HG03175 (cell line): ENCODE measurements around the gene MACROD2.

Experiments used
- ATAC-seq: cut with Tn5 transposase; IDR thresholded peaks from one replicate; pipeline ENCODE4 v1.9.1; 2021; ENCODE audit warnings: mild to moderate bottlenecking, moderate library complexity; ENCODE audit not compliant: unreplicated experiment

MACROD2 gene

DNA sequence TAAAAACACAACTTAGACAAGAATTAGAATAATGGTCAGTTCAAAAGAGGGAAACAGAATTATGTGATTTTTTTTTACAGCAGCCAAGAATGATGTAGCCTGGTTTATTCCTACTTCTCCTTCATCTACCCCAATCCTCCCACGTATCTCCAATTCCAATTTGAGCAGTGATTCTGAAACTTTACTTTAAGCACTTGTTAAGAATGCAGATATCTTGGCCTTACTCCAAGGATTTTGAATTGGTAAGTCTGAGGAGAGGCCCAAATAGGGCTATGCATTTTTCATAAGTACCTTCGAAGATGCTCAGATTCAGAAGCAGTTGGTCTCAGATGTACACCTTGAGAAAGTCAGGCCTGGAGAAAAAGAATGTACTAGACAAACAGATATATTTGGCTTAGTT is 575.5 kb downstream of the MACROD2 start:
- ATAC-seq = no peak

DNA sequence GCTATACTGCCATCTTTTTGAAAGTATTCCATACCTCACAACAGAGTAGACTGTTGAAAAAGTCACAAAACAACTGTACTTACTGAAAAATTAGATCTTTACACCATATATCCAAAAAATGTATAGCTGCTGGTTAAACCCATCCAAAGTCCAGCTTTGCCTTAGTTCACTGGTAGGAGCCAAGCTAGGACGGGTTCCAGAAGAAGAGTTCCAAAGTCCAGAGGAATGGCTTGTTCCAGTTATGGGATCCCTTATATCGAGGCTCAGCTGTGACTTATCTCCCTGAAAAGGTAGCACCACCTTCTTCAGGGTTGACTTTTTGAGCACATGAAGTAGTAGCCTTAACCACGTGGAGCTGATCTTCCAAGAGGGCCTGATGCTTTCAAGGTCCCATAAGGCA is 578.4 kb downstream of the MACROD2 start:
- ATAC-seq = no peak

DNA sequence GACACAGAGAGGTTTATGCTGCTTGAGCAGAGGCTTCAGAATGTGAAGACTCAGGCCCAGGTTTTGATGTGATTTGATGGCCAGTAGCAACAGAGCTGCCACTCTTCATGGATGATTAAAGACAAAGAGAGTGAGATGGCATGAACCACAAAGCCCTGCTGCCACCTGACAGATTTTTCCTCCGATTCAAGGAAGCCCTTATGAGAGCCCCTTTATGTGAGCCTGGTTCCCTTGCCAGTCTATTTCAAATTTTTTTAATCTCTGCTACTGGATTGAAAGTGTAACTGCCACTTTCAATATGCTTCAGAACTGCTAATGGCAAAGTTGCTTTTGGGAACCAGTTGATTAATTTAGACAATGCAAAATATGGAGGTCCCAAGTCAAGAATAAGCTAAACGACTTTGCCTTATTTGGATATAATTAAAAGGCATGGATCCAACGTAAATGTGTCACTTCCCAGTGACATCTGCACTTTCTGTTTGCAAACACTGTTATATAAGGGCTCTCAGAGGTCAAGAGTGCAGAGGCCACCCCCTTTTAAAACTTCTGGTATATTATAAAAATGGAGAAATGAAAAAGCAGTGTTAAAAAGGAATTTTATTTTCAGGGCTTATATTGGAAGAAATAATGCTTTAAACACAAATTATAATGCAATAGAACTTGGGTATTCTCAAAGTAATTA is 581.0 kb downstream of the MACROD2 start:
- no peak for ATAC-seq

DNA sequence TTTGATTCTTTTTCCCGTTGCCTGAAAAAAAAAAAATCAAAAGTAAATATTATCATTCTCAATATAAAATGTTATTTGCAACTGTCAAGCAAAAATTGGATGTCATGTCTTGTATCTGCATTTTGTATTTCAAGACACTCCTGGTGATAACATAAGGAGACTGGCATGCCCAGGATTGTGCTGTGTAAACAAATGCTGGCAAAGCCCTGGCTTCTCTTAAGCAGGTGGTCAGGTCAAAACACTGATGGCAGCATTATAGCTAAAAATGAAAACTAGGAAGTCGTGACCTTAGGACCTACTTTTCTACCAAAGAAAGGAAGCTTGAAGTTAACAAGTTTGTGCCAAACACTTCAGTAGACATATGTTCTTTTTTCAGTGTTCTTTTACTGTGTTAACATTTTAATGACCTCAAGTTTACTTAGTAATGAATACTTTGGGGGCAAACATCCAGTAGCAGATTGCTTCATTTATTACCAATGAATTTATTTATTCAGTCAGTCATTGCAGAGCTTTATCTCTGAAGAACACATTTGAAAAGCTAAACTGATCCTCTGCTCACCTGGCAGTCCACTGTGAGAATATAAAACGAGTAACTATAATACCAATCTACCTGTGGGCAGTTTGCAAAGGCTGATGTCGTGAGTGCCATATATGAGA is 585.2 kb downstream of the MACROD2 start:
- ATAC-seq = no peak

DNA sequence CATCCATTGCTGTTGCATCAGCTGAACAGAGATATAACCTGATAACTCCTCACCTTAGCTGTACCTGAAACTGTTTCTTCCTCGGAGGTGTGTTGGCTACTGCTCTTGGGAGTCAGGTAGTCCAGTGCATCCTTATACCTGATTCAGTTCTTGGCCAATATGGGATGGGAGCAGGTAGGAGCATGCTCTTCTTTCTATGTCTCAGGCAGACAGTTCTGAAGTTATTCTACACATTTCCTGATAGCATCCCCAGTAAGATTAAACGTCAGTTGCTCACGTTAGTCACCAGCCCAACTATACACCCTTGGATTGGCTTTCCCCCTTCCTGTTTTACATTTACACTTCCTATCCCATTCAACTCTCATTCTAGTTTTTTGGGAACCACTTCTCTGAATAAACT is 586.4 kb downstream of the MACROD2 start:
- no peak for ATAC-seq

DNA sequence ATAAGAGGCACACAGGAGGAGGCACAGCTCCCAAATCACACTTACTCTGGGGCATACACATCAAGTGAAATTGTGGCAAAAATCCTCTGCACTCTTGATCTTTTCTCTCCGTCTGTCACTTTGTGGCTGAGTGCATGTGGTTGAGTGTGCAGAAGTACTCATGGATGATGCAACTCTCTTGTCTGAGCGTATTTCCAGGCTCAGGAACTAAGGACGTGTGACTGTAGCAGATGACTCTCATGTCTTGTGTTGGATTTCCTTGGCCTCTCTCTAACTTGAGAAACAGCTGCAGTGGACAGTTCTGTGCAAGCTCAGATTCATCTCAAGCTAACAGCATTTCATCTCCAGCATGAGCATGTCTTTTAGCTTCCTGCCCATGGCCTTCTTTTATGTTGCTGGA is 587.5 kb downstream of the MACROD2 start:
- ATAC-seq = no peak

DNA sequence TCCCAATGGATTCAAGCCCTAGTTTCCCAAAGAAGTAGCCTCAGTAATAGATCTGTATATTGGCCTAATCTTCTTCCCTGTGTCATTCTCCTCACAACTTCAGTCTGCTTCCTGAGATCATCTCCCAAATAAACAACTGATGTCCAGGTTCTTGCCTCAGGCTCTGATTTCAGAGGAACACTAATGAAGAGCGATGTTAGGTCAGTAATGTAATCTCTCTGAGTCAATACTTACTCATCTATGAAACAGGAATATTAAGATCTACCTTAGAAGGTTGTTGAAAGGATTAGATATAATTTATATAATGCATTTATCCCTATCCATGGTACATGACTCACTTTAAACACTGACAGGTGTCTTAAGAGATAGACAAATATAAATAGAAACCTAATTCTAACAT is 588.1 kb downstream of the MACROD2 start:
- no peak for ATAC-seq

DNA sequence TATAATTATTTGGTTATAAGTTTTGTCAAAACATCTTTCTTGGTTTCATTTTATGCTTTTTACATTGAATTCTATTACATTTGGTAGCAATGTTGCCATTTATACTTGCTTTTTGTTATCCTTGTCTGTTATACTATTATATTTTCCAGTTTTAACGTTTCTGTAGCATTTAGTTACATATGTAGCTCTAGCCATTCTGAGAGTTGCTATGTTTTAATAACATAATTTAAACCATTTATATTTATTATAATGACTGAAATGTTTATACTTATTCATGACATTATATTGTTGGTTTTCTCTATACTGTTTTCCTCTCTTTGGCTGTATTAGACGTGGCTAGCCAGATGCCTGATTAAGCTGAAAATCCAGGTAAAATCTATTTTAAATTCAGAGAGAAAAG is 594.1 kb downstream of the MACROD2 start:
- ATAC-seq = no peak

DNA sequence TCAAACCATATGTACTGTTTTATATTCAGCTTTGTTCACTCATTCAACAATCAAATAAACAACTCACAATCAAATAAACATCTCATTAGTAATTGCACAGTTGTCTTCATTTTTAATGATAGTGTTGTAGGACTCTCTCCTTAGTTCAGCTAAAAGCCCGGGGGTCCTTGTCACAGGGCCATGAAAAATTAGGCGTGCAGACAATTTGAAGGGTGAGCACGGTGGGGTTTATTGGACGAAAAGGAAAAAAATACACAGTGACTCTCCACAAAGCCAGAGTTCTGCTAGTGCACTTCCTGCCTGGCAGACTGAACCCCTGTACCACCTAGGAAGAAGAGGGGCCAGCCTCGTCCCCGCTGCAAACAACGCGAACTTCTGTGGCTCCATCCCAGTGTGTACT is 599.7 kb downstream of the MACROD2 start:
- ATAC-seq = no peak

DNA sequence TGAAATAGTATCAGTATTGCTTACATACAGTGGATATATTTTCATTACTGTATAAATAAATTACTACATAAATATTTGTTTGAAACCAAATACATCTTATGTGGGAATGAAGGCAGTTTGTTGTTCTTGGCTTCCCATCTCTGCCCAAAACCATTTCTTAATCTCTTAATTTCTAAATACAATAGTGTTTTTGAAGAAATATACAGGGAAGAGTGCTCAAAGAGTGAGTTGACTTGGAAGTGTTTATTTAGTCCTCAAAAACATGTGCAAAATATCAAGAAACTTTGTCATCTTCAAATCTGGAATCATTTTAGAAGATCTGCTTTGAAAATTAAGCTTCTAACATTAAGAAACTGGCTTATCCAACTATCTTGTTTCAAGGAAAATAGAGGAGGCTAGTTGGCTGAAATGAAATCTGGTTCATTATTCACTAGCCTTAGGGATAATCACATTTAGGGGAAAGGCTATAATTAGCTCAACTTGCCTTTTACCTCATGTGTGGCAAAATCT is 601.9 kb downstream of the MACROD2 start:
- ATAC-seq = no peak

DNA sequence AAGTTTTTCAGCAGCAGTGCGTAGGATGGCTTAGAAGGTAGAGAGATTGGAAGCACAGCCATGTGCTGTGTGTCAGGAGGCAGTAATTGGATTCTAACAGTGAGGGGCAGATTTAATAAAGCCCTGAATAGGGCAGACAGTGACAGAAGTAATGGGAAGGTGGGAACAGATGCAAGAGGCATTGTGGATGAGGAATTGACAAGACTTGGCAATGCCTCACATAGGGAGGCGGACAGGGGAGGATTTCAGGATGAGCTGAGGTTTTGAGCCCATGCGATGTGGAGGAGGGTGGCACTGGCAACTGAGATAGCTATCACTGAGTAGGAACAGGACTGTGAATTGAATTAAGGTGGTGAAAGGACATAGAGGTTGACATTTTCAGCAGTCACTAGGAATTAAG is 604.3 kb downstream of the MACROD2 start:
- ATAC-seq = no peak

DNA sequence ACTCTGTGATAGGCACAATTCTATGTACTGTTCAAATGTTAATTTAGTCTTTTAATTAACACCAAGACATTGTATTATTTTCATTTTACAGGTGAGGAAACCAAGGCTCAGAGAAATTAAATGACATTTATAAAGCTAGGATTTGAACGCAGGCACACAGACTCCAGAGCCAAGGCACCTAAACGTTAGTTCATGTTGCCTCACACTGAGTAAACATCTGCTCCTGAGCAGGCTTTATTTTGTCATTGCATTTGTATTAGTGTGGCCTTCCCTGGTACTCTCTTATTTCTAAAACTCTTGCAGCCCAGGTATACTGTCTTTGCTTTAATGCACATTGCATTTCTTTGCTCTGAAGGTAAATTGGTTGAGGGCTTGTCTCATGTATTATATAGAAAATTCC is 605.2 kb downstream of the MACROD2 start:
- no peak for ATAC-seq

DNA sequence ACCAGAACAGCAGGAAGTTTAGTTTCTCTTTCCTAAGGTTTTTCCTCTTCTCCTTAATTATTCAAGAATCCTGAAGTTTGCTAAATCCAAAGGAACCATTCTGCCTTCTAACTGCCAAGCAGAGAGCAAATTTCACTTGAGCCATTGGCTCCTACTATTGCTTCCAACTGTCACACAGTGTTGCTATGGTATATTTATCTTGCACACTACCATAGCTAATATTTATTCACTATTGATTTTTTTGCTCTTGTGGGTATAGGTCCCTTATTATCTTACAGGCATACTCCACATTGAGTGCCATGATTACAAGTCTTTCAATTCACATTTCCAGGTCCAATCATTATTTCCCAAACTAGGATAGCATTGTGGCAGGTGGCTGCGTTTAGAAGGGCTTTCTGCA is 608.8 kb downstream of the MACROD2 start:
- ATAC-seq = no peak

DNA sequence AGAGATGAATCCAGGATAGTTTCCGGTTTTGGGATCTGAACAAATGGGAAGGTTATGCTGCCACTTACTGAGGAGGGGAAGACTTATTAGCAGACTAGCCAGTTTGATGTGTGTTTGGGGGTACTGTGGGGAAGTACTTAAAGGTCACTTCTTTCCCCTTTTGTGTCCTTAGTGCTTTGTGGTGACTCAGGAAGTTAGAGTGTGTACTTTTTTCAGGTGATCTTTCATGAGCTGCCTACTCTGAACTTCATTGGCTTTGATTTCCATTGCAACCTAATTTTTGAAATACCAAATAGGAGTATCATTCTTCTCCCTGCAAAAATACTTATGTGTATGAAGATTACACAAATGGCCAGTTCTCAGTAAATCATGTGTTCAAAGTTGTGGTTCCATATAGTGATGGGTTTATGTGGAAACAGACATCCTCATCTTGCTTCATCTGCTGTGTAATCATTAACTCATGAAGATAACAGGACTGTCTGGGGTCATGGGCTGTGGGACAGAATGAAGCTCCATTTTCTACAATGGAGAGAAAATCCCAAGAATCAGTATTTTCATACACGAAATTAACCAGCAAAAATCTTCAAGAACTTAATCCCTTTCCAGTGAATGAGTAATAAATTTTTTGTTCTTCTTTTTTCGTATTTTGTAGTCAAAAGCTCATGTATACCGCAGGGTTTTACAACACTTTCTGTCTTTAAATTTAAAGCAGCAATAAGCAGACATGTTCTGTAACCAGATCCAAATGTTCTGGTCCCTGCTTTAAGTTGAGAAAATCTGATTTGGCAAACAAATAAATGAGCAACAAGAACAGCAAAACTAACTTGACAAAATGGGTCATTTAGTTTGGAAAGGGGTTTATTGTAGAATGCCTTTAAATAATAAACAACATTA is 614.3 kb downstream of the MACROD2 start:
- ATAC-seq = no peak

DNA sequence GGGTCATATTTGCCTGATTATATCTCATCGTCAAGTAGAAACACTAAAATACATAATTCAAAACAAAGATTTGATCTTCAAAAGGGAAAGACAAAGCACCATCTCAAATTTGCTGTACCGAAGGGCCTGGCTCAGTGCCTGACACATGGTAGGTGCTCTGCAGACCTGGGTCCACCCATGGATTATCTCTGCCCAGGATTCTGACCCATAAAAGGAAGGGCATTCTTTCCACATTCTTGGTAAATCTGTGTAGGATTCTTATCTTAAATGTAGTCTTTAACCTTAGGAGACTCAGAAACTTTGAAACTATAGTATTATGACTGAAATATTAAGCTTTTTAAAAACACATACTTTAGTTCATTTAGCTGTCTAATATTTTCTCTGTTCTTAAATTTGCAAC is 616.2 kb downstream of the MACROD2 start:
- ATAC-seq = no peak

DNA sequence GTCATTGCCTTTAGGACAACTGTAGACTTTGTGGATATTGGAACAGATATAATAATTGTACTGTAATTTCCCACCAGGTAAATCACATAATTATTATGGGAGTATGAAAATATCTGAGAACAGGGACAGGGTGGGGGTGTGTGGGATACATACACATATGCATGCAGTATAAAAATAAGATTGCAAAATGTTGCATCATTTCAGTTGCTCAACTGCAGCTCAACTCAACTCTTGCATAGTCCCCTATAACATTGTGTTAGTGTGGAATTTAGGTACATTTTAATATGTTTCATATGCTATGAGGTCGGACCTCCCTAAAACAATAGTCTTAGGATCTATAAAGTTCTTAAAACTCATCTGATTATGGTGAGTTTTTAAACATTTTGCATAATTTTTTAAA is 617.1 kb downstream of the MACROD2 start:
- no peak for ATAC-seq

DNA sequence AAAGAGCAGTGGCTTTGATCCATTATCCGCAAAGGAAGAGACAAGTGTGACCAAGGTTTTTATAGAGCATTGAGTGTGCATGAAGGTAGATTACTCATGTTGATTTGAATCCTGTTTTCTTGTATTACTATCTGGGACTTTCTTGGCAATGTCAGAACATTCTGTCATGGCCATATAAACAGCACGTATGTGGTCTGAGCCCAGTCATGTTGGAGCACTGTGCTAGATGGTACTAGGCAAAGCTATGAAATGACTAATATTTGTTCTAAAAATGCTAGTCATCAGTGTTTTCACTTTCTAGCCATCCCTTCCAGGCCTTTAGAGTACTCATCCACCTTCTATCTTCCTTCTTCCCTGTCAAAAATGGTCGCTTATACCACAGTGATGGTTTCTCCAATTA is 620.7 kb downstream of the MACROD2 start:
- ATAC-seq = no peak

DNA sequence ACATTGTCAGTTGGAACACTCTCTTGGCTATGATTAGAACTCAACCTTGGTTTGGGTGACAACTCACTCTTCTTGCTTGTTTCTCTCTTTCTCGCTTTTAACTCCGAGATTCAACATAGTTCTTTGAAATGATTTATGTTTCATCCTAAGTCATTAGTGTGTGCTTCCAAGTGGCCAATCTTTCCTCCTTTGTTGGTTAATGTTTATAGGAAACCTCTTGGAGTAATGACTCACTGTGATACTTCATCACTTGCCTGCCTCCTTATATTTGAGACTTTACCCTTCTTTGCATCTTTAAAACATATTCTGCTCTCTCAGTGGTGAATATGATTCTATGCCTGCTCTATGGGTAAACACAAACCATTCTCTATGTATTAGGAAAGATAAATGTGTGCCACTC is 621.8 kb downstream of the MACROD2 start:
- ATAC-seq = no peak

DNA sequence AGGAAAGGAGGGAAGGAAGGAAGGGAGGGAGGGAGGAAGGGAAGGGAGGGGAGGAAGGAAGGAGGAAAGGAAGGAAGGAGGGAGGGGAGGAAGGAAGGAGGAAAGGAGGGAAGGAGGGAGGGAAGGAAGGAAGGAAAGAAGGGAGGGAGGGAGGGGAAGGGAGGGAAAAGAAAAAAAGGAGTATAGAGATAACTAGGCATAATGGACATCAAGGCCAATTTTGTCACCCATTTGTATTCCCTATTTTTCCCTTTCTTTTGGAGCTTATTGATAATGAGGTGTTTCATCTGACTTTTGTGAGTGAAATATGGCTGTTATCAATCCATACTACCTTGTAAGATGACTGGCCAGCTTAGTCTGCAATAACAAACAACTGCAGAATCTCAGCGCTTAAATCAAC is 624.1 kb downstream of the MACROD2 start:
- ATAC-seq = no peak

DNA sequence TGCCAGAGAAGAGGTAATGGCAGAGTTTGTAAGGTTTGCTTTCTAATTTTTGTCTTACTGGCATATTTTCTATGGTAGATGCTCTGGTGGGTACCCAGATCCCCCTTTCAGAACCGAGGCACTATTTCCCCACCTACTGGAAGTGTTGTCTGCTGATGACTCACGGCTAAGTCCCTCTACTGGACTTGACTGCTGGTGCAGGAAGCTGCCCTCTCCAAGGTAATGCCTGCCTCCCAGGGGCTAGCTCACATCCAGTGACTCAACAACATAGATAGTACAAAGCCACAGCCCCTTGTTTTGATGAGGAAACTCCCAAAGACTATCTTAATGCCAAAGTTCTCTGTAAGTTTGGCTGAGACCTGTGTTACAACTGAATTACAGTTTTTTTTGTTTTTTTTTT is 627.5 kb downstream of the MACROD2 start:
- ATAC-seq = no peak

DNA sequence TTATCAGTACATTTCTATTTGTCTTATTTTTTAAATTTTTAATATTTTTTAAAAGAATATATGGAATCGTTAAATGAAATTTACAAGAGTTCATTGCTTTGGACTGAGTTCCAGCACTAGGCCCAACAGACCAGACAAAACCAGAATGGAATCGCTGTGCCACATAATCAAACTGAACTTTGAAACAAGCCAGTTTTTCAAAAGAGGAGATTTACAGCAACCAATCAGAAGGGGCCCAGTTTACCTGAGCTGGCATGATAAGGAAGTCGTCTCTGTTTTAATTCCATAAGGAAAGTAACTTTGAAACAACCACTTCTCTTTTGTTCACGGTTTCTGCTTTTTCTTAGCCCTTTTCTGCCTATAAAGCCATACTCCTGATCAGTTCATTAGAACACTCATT is 635.7 kb downstream of the MACROD2 start:
- ATAC-seq = no peak

DNA sequence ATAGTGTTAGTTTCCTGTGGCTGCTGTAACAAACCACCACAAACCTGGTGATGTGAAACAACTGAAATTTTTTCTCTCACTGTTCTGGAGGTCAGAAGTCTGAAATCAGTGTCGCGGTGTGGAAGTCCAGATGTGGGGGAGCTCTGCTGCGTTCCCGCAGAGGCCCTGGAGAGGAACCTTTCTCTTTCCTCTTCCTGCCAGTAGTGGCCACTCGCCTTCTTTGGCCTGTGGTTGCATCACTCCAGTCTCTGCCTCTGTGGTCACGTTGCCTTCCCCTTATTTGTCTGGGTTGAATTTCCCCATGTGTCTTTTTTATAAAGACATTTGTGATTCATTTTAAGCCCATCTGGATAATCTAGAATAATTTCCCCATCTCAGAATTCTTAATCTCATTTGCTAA is 637.6 kb downstream of the MACROD2 start:
- ATAC-seq = no peak
